Esophagus squamous epithelium (tissue), 5 donors: ENCODE measurements around the gene ZNF594. TPM values are rescaled to one million over a fixed set of nuclear protein-coding genes. Genes with fewer than 3 reads are reported as not detected.
"Not testable (repeated sequence)": the region's sequence is repeated elsewhere in the genome, so short reads cannot be mapped to it uniquely, and the experiment has no call there.

Experiments used
- DNase-seq: peaks from one replicate; lab custom pipeline; 2025; lab: John Stamatoyannopoulos, UW
- H3K27ac ChIP-seq, 4 donors: fragments of 200-600 bp; sonication (generic); one replicate each; pipeline ENCODE4 v1.5.1; 2016 to 2019; ENCODE audit warnings: mild to moderate bottlenecking in 1 of 4
- H3K27me3 ChIP-seq, 4 donors: fragments of 200-600 bp; sonication (generic); 1 replicate in 3 of 4; 2 replicates in 1 of 4; pipeline versions ENCODE4 v1.5.1 to v1.6.0; 2017 to 2021; ENCODE audit warnings: antibody characterized with exemption in 1 of 4
- H3K36me3 ChIP-seq, 3 donors: fragments of 200-600 bp; sonication (generic); one replicate each; pipeline ENCODE4 v1.5.1; 2016 to 2019
- H3K4me1 ChIP-seq, 3 donors: fragments of 200-600 bp; sonication (generic); one replicate each; pipeline ENCODE4 v1.5.1; 2017 to 2019
- H3K4me3 ChIP-seq, 4 donors: fragments of 200-600 bp; sonication (generic); 1 replicate in 3 of 4; 2 replicates in 1 of 4; pipeline ENCODE4 v1.5.1; 2016 to 2019; ENCODE audit warnings: mild to moderate bottlenecking in 2 of 4, moderate library complexity in 1 of 4
- H3K9me3 ChIP-seq, 3 donors: fragments of 200-600 bp; sonication (generic); one replicate each; pipeline ENCODE4 v1.5.1; 2016 to 2019
- POLR2A ChIP-seq, 4 donors: fragments of 450-650 bp; IDR thresholded peaks; one replicate each; pipeline ENCODE4 v1.6.1; 2017; ENCODE audit warnings: antibody characterized with exemption in 4 of 4, mild to moderate bottlenecking in 4 of 4, moderate library complexity in 3 of 4
- WGBS, 2 donors: methylation state at CpG; one replicate each; pipeline ENCODE4 v1.1.5; 2018; 5-methylcytosine and 5-hydroxymethylcytosine counted together
- intact Hi-C: fragments of 100-400 bp; cut with DNase I; formaldehyde crosslinking; loops from one replicate; pipeline ENCODE4 v1.15.0; 2022
- total RNA-seq, 4 donors: library from RNA; depleted of rRNA; stranded (reverse); fragments of >200 nt; gene quantifications; one replicate each; pipeline ENCODE4 v1.1.0, GENCODE V29; 2016
- TF ChIP-seq, protein P1 (sequence below), 6 experiments: fragments of 450-650 bp in 4 of 6; fragments of 200-600 bp in 2 of 6; sonication (generic) in 2 of 6; IDR thresholded peaks; one replicate each; pipeline ENCODE4 v1.5.1; 2016 to 2019; ENCODE audit warnings: antibody characterized with exemption in 6 of 6, mild to moderate bottlenecking in 4 of 6, moderate library complexity in 4 of 6
- donor health status: DM: yes; HTN: yes; CAD: no.

ZNF594 gene
- total RNA-seq, 4 donors from 2014 or later: 2.0 to 13.4 (median 5.1) TPM

- H3K4me3 ChIP-seq, H3K27me3 ChIP-seq, DNase-seq, H3K27ac ChIP-seq, intact Hi-C loops, H3K9me3 ChIP-seq, H3K36me3 ChIP-seq, H3K4me1 ChIP-seq: not testable (repeated sequence)
- WGBS, 2 donors: 81% methylated on average over 7 of the region's 14 CpGs; no CpG with 5 or more reads in 1 of the 2 donors
Observed at GRCh38 chr17:5136580-5137412, 54.9 kb downstream of the ZNF594 start.

GRCh38 chr17:5135726-5136579 is 55.7 kb downstream of the ZNF594 start:
- no peak for DNase-seq
- Histone ChIP-seq H3K36me3 (no peaks in the 10 kb centered on the region), H3K27ac (no peak overlapping the region), H3K9me3 (no peaks in the 10 kb centered on the region), H3K4me1 (no peaks in the 10 kb centered on the region), H3K4me3 (no peak overlapping the region), H3K27me3 (no peaks in the 10 kb centered on the region)
- WGBS, 2 donors: 79 to 83% methylated on average over 1 to 4 of the region's 14 CpGs
- TF ChIP-seq, protein P1, sequence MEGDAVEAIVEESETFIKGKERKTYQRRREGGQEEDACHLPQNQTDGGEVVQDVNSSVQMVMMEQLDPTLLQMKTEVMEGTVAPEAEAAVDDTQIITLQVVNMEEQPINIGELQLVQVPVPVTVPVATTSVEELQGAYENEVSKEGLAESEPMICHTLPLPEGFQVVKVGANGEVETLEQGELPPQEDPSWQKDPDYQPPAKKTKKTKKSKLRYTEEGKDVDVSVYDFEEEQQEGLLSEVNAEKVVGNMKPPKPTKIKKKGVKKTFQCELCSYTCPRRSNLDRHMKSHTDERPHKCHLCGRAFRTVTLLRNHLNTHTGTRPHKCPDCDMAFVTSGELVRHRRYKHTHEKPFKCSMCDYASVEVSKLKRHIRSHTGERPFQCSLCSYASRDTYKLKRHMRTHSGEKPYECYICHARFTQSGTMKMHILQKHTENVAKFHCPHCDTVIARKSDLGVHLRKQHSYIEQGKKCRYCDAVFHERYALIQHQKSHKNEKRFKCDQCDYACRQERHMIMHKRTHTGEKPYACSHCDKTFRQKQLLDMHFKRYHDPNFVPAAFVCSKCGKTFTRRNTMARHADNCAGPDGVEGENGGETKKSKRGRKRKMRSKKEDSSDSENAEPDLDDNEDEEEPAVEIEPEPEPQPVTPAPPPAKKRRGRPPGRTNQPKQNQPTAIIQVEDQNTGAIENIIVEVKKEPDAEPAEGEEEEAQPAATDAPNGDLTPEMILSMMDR (IDR thresholded peaks at IDR 0.05): no peak
- no peak for TF ChIP-seq POLR2A (IDR thresholded peaks at IDR 0.05)
- intact Hi-C loops: no loop called here

- intact Hi-C loops, H3K4me3 ChIP-seq, H3K4me1 ChIP-seq, H3K27me3 ChIP-seq, H3K27ac ChIP-seq, H3K9me3 ChIP-seq, DNase-seq, H3K36me3 ChIP-seq: not testable (repeated sequence)
- 71 to 83% methylated on average over 4 to 8 of the region's 8 CpGs for WGBS, 2 donors
Observed at GRCh38 chr17:5135131-5135712, 56.4 kb downstream of the ZNF594 start.

DNA sequence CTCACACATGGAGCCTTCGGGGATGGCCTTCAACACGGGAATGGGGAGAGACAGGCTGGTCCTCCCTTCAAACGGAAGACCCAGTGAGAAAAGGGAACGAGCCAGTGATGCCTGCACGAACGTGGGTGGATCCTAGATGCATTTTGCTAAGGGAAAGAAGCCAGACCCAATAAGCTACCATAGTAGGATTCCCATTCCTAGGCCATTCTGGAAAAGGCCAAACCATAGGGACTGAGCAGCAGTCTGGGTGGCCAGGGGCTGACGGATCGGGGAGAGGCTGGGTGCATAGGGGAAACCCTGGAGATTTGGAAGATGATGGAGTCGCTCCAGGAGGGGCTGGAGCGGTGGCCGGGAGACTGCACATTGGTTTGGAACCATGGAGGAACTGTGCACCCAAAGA is 57.1 kb downstream of the ZNF594 start:
- H3K27ac ChIP-seq, H3K4me1 ChIP-seq, H3K27me3 ChIP-seq, H3K9me3 ChIP-seq, H3K36me3 ChIP-seq, DNase-seq, H3K4me3 ChIP-seq, intact Hi-C loops: not testable (repeated sequence)
- 77 to 90% methylated on average over 9 to 10 of the region's 11 CpGs for WGBS, 2 donors

- H3K4me1 ChIP-seq, H3K36me3 ChIP-seq, H3K27ac ChIP-seq, intact Hi-C loops, H3K27me3 ChIP-seq, H3K9me3 ChIP-seq, H3K4me3 ChIP-seq, DNase-seq: not testable (repeated sequence)
- WGBS, 2 donors: 90% methylated on average over 4 to 8 of the region's 8 CpGs
Observed at GRCh38 chr17:5133961-5134360, 57.7 kb downstream of the ZNF594 start.

DNA sequence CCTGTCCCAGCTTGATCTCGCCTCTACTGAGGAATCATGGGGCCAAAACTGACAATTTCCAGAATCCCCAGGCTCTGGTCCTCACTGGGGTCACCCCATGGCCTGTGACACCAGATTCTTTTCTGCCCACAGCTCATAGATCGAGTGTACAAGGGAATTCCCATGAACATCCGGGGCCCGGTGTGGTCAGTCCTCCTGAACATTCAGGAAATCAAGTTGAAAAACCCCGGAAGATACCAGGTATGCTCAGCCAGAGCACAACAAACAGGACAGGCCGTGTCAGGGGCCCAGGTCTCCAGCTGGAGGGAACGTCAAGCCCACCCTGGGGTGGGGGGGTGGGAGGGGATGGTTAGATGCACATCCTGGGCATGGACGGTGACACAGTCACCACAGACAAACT is 58.4 kb downstream of the ZNF594 start:
- WGBS, 2 donors: 70 to 76% methylated on average over 5 of the region's 8 CpGs
- no peak for TF ChIP-seq POLR2A (IDR thresholded peaks at IDR 0.05)

DNA sequence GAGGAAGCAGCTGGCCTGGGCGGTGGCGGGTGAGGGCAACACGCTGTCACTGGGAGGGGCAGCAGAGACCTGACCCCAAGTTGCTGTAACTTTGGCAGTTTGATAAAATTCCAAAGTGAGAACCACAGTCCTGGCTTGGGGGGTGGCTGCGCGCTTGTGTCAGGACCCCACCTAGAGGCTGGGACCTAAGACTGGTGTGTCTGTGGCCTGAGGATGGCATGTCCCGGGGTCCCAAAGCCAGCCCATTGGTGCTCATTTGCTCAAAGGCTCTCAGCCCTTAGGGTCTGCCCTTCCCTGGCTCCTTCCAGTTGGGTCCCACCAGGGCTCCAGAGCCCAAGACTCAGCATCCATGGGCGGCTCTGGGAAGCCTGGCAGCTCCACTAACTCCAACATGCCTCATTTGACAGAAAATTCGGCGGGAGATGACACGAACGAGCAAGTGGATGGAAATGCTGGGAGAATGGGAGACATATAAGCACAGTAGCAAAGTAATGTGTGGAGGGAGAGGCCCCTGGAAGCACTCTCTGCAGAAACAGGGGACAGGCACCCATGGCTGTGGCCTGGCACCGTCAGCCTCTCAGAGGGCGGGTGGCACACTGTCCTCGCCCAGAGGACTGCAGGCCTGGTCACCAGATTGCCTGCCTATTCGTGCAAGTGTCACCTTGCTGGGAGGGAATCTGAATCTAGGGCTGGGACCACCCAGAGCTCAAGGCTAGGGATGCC is 59.0 kb downstream of the ZNF594 start:
- H3K36me3 ChIP-seq, H3K4me1 ChIP-seq, H3K27me3 ChIP-seq, H3K27ac ChIP-seq, DNase-seq, intact Hi-C loops, H3K4me3 ChIP-seq, H3K9me3 ChIP-seq: not testable (repeated sequence)
- WGBS, 2 donors: 84 to 93% methylated on average over 8 to 13 of the region's 15 CpGs

More for the DNA sequence above, 58.4 kb downstream of the ZNF594 start:
- intact Hi-C loops: no loop called here
- no peaks in the 10 kb centered on the region for H3K36me3 ChIP-seq
- H3K27me3 ChIP-seq: no peaks in the 10 kb centered on the region
- no peaks in the 10 kb centered on the region for H3K4me1 ChIP-seq
- H3K4me3 ChIP-seq: no peak overlapping the region
- no peak overlapping the region for H3K27ac ChIP-seq
- no peak for DNase-seq
- no peaks in the 10 kb centered on the region for H3K9me3 ChIP-seq

DNA sequence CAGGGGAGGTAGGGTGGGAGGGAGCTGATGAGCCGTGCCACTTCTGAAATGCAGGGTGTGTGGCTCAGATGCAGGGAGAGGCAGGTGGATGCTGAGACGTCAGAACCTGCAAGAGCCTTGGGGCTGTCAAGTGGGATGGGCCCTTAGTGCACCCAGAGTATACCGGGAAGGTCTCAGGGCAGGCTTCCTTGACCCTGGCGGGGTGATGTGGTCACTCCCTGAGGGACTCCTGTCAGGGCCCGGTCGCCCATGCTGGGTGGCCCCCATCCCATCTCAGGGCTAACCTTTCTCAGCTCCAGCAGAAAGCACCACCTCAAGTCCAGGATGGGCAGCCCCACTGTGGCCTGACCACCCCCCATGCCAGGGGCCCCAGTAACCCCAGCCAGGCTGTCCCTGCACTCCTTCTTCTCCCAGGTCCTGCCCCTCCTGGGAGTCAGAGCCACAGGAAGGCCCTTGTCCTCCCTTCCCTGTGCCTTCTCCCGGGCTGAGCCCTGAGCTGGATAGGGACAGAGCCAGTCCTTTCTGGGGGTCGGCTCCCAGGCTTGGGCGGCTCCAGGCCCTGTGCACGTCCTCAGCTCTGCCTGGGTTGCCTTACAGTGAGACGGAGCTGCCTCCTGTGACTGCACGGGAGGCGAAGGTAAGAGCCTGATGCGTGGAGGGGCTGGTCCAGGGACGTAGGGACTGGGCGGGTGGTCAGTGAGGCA is 59.7 kb downstream of the ZNF594 start:
- H3K4me1 ChIP-seq, H3K27me3 ChIP-seq, H3K27ac ChIP-seq, H3K36me3 ChIP-seq, H3K4me3 ChIP-seq, DNase-seq, H3K9me3 ChIP-seq, intact Hi-C loops: not testable (repeated sequence)
- WGBS, 2 donors: 79 to 90% methylated on average over 5 to 6 of the region's 16 CpGs
